Stimulated activated CD8-positive, alpha-beta memory T cell treated with anti-CD3 and anti-CD28 coated beads, Interleukin-4, amount 100 ng/mL, for 24 hours (primary cell): Measurements from ENCODE around the gene ALX4.

Experiments used
- DNase-seq: peaks from one replicate; pipeline ENCODE4 v3.0.0-alpha.2; 2020; ENCODE audit warnings: low read depth

Gene ALX4

DNA sequence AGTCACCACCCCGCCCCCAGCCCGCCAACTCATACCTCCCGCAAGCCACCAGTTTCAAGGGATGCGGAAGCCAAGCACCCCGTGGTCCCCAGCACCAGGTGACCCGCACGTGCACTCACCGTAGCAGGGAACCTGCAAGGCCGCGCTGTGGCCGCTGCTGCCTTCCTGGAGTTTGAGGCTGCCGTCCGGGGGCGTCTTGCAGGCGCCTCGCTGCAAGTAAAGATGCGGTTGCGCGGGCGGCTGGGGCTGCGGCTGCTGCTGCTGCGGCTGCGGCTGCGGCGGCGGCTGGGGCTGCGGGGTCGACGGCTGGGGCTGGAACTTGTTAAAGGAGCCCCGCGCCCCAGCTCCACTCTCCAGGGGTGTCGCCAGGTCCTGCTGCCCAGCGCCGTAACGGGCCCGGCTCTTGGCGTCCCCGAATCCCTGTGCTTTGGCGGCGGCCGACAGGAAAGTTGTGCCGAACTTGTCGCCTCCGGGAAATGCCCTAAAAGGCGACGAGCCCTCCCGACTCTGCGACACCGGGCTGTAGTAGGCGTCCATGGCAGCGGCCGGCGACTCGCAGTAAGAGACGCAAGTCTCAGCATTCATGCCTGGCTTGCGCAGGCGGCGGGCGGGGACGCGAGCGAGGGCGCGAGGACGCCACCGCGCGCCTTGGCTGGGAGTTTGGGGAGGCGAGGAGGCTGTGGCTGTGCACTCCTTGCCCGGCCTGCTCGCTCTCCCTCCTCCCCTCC is at the start of gene ALX4:
Gene ALX4, minus strand, starts transcription at position 662 of the 728 bp plus-strand sequence. Its CDS starts 77 bp downstream, at position 585.
- DNase-seq = no peak

DNA sequence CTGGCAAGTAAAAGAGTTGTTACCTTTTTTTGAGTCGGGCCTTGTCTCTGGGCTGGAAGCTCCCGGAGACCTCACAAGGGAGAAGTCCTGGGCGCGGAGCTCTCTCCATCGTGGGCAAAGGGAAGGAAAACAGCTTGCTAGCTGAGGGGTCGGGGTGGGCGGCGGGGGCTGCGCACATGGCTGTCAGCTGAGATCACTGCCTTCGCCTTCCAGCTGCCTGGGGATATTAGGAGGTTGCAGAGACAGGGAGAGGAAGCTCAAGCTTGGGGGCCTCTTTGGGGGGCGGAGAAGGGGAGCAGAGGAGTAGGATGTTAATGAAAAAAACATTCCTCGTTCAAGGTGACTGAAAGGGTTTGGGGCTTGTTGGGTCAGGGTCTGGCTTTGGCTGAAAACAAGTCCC is 49.2 kb upstream of the ALX4 start:
- no peak for DNase-seq

DNA sequence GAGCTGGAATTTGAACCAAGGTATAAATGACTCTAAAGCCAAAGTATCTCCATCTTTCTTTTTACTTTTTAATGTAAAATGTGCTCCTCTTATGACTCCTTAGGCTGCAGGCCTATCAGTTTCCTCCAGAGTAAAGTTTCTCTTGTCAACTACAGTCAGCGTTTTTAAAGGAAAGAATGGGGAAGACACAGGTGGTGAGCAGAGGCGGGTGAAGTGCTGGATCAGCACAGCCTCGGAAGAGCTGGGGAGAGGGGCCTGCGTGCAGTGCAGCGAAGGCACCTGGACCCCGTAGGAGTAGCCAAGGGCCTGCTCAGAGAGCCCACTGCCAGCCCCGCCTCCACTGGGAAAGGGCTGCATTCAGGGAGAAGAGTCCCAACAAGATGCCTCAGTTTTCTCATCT is 48.8 kb upstream of the ALX4 start:
- DNase-seq = no peak

DNA sequence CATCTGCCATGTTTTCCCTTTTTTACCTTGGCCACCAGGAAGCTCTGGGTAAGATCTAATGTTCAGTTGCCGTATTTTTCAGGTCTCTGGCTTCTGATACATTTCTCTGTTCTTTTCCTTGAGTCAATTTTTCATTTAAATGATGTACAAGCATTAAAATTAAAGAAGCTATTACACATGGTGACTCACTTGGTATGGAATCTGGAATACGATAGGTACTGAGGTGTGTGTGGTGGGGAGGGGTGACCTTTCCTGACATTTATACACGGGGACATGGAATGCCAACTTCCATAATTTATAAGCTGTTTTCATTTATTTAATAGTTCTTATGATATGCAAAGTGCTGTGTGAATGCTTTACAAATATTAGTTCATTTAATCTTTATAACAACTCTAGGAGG is 47.8 kb upstream of the ALX4 start:
- no peak for DNase-seq

DNA sequence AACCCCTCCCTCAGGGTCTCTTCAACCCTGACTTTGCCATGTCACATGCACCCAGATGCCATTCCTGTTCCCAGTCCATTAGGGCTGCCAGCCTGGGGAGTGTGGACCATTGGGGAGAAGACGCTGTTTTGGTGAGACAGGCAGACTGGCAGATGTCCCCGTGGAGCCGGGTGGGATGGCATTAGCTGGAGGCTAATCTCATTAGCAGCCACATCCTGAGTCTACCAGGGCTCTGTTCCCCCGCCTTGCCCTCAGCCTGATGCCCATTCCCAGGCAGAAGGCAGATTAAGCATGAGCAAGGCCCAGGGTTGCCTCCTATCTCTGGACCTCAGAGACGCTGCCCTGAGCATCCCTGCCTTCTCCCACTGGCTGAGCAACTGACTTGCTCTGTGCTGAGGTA is 46.4 kb upstream of the ALX4 start:
- no peak for DNase-seq

DNA sequence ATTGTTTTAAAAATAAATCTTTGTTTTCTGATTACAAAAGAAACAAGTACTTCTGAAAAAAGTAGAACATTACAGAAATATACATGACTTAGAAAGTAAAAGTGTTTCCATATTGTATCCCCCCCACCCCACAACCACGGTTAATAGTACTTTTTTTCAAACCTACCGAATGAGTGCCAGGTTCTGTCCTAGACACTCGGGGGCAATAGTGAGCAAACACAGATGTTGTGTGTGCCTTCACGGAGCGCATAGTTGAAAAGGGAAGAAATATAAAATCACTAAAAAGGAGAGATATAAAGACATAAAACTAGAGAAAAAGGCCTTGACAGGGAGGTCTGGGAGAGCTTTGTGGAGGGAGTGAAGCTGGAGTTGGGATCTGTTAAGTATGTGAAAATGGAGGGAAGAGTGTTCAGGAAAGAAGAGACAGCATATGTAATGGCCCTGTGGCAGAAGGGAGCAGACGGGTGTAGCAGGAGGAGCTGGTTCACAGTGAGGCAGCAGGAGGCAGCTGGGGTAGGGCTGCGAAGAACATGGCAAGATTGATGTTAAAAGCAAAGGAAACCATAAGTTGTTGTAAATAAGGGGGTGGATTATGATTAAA is 42.1 kb upstream of the ALX4 start:
- DNase-seq = no peak

DNA sequence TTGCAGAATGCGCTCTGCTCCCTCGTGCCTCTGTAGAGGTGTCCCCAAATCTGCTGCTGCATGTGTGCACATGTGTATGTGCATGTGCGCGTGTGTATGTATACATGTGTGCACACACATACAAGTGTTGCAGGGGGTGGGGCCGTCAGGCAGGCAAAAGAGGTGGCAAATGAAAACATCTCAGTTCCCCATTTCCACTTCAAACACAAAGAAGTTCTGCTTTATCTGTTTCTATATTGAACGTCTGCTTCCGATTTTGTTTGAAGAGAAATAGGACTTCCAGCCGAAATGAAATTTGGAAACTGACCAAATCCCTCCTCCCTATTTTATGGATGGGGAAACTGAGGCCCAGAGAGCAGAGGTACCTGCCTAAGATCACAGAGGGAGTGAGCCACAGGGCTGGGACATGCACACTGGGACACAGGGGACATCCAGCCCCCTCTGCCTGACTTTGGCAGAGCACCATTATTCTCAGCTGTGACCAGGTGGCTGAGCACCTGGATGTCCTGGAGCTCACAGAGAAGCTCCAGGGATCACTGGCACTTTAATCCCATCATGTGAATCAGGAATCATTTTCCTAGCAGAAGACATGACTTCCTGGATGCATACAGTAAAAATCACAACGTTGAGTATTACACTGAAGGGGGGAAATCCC is 41.2 kb upstream of the ALX4 start:
- DNase-seq = no peak

DNA sequence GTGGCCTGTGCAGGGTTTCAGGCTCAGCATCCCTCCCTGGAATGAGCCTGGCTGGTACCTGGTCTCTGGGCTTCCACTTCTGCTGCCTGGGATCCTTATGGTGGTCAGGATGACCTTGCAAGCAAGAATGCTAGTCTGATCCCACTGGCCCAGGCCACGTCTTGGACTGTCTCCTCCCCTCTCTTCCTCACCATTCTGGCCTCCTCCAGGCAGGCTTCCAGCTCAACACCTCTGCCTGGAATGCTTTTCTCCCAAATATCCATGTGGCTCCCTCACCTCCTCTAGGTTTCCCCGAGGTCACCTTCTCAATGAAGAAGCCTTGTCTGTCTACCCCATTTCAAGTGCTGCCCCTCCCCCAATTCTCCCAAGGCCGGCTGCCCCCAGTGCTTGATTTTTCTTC is 39.4 kb upstream of the ALX4 start:
- DNase-seq = no peak

DNA sequence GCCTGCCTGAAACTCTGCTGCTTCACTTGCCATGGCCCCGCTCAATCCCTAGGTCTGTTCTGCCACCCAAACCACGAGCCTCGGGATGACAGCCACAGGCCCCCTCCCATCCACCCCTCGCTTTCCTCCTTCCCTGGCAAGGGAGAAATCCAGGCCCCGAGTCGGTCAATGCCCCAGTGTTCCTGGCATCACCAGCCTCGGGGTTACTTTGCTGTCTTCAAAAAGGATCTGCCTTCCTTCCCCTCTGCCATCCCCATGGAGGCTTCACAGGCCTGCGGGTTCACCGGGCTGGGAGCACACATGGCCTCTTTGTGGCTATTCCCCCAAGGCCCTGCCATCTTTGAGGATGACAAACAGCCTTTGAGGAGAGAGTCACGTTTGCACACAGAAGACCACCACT is 38.8 kb upstream of the ALX4 start:
- DNase-seq = no peak

DNA sequence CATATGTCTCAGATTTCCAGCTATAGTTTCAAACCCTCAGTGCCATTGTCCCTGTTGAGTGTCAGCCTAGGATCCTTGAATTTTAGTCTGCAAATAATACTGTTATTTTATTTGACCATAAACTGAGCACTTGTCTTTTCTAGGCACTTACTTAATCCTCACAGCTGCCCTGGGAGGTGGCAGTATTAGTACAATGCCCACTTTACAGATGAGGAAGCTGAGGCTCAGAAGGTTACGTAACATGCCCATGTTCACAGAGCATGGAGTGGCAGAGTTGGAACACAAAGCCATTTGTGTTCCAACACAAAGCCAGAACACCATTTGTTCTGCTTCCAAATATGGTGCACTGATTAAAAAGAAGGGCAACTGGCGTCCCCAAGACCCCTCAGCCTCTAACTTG is 38.2 kb upstream of the ALX4 start:
- DNase-seq = no peak

DNA sequence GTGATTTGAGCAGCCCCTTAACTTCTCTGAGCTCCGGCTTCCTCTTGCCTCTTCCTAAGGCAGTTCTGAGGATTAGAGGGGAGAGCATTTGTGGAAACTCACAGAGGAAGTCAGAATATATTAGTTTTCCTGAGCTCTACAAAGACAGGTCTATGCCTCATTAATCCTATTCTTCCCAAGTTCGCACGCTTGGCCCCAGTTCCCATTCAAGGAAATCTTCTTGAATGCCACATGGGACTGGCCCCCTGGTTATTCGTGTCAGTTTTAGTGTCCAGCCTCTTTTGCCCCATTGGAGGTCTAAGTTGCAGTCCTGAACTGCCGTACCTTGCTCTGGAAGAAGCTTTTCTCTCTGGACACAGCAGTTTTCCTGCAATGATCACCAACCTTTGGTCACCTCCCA is 37.6 kb upstream of the ALX4 start:
- DNase-seq = no peak

DNA sequence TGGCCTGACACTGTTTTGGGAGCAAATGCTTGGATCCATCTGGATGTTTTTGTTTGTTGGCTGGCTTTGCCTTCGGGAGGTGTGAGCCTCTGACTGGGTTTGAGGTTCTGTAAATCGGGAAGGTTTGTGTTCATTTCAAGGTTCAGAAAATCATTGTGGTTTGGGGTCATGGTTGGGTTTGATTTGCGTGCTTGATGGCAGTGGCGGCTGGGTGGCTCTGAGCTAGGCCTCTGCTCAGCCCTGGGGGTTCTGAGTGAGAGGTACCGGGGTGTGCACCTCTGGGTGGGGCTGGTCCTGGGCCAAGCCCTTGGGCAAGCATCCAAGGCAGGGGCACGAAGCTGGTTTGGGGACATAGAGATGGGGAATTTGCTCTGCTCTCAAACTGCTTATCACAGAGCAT is 37.0 kb upstream of the ALX4 start:
- DNase-seq = no peak

DNA sequence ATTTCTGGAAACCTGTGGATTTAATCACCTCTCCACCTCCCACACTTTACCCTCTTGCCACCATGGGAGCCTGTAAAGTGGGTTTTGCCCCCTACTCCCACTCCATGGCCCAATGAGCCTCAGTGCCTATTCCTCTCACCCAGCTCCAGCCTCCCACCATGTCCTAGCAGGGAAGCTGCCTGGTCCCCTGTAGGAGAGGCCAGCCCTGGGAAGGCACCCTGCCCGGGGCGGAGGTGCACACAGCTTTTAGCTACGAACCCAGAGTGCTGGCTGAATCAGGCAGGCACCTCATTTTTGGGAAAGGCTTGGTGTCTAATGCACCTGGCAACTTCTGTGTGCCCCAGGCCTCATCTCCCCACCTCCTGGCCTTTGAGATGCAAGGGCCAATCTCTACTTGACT is 35.8 kb upstream of the ALX4 start:
- no peak for DNase-seq

DNA sequence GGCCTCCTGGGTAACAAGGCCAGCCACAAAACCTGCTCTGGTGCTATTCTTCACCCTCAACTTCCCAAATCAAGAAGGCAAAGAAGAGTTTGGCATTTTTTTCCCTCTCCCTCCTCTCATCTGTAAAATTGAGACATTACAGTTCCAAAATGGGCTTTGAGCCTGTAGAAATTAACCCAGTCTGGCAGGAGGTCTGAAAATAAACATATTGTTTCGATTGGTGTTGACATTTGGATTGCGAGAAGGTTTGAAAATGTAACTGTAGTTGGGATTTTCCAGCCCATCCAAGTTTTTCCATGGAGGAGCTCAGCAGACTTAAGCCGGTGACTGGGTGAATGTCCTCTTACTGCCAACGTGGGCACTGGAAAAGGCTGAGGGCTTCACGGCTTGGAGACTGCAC is 35.0 kb upstream of the ALX4 start:
- no peak for DNase-seq

DNA sequence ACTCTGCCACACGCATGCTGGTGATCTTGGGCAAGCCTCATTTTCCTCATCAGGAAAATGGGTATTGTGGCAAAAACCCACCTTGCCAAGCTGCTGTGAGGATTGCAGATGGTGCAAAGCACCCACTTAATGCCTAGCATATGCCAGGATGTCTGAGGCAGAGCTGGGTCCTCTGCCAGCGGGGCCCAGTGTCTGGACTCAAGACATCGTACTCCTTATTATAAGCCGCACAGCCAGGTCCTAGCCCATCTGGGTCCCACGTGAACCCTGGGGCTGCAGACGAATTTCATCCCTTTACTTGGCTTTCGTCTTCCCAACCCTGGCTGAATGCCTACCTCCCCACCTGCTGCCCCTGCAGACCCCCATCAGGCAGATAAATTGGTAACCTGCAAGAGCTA is 34.5 kb upstream of the ALX4 start:
- no peak for DNase-seq

DNA sequence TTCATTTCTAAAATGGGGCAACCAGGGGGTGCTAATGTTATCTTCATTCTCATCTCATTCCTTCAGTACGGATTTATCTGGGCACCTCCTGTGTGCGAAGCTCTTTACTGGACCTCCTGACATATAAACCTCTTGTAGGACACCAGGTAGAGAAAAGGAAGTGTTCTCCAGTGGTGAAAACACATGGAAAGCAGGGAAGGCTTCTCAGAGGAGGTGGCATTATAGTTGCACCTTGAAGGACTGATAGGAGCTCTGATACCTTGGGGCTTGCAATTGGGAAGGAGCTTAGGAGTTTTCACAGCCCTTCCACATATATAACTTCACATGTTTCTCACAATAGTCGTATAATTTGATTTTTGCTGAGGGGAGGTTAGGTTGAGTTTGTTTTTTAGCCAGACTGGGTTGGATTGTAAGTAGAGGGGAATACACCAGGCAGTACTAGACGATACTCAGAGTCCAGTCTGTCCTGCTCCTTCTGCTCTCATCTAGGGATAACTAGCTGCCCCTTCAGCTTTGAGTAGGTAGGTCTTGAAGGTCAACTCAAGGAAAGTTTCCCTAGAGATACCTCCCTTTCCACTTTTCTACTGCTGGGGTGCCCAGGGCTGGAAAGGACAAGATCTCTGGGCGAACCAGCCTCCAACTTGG is 34.0 kb upstream of the ALX4 start:
- DNase-seq = no peak

DNA sequence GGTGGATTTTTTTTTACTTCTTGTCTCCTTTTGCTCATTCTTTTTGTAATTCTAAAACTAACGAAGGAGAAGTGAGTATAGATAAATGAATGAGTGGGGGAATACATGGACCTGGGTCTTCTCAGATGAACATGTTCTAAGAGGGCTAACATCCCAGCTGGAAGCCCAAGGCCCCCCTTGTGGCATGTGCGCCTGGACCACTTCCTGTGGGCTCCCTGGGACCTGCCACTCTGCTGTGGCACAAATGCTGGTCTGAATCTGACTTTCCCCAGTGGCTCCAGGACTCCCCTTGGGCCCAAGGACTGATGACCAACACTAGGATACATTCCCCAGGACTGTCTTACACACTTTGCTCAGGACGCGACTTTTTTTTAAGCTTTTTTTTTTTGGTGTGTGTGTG is 32.7 kb upstream of the ALX4 start:
- DNase-seq = no peak

DNA sequence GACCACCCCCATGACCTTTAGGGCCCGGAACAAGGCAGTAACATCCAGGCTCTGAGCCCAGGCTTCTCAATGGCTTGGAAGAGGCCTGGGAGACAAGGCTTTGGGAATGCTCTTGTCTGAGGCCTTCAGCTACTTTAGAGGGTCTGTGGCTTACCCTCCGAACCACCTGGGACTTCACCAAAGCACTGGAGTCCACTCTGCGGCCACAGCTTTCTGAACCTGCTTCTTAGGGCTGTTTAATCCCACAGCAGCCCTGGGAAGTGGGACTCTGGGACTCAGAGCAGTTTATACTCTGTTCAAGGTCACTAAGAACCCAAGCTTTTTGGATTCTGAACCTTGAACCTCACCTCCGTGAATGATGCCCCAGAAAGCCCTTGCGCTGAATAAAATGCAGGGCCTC is 30.7 kb upstream of the ALX4 start:
- DNase-seq = no peak

DNA sequence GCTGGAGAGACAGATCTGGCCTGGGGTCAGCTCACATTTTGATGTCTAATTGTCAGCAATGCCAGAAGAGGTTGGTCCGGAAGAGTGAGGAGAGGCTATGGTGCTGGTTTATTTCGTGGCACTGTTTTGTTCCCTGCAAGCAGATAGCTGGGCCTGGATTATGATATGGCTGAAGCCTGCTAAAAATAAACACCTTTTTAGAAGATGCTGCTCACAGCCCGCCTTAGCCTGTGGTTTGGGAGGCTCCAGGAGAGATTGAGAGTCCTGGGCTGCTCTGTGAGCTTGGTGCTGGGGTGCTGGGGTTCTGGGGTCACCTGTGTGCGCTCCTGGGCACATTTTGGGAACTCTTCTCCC is 29.6 kb upstream of the ALX4 start:
- no peak for DNase-seq

DNA sequence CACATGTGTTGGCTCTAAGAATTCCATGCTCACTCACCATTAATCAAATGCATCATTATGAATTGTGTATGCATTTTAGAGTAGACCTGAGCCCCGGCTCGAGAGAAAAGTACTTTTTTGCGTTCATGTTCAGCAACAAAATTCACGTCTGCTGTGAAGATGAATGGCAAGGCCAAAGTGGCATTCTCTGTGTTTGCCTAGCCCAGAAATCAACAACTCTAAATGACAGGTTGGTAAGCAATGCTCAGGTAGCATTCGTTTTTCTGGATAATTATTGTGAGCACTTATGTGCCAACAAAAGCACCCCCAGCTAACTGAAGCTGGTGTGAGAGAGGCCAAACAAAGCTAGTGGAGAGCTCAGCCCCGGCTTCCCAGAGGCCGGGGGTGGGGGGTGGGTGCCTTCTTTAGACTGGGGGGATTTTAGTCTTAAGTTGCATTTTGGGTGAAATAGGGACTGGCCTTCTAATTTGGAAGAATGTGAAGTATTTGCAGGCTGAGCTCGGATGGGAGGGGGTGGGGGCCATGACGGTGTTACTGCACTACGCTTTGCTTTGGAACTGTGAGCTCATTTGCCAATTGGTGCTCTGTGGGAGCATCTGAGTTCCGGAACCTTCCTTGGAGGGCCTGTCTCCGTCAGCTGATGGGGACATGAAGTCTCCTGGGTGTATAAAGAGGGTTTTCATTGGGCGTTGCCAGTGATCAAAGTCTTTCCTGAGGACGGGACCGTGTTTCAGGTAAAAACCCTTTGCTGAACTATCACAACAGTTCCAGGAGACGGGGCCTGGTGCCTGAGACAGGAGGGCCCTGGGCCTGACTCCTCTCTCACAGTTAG is 29.0 kb upstream of the ALX4 start:
- DNase-seq = no peak

DNA sequence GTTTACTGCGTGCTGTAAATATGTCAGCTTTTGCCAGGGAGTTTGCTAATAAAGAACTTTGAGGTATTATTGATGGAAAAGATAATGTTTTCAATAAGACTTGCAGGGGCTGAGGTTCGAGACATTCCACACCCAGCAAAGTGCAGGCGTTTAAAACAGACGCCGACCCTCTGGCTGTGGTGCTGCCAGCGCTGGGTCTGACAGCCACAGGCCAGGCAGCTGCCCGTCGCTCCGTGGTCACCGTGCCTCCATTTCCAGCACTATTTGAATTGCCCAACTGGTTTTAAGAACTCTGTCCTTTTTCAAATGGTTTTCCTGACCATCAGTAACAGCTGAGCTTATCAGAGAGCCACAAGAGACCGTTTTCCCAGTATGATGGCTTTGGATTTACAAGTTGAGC is 28.1 kb upstream of the ALX4 start:
- no peak for DNase-seq

DNA sequence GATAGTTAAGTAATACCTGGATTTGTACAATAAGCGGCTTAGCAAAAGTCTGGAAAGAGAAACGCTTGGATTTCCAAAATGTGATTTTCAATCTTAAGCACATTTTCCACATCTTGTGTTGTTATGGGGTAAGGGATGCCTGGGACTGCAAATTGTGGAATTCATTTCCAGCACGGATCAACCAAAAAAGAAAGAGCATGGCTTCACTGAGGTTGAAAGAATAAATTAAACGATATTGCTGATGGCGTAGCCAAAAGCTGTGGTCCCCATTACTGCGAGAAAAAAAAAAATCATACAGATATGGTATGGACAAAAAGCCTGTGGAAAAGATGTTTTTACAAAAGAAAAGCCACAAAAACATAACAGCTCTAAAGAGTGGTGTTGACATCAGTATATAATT is 26.0 kb upstream of the ALX4 start:
- DNase-seq = no peak
